Erythroblast (primary cell): ENCODE results near the gene MUC20.

Experiments used
- GATA1 ChIP-seq: IDR thresholded peaks from 2 replicates; pipeline ENCODE4 v1.6.1; 2011; ENCODE audit warnings: low read depth, mild to moderate bottlenecking, control low read depth, low read length, moderate library complexity
- POLR2A ChIP-seq: IDR thresholded peaks from 2 replicates; pipeline ENCODE4 v1.6.1; 2011; ENCODE audit warnings: mild to moderate bottlenecking, low read length

DNA sequence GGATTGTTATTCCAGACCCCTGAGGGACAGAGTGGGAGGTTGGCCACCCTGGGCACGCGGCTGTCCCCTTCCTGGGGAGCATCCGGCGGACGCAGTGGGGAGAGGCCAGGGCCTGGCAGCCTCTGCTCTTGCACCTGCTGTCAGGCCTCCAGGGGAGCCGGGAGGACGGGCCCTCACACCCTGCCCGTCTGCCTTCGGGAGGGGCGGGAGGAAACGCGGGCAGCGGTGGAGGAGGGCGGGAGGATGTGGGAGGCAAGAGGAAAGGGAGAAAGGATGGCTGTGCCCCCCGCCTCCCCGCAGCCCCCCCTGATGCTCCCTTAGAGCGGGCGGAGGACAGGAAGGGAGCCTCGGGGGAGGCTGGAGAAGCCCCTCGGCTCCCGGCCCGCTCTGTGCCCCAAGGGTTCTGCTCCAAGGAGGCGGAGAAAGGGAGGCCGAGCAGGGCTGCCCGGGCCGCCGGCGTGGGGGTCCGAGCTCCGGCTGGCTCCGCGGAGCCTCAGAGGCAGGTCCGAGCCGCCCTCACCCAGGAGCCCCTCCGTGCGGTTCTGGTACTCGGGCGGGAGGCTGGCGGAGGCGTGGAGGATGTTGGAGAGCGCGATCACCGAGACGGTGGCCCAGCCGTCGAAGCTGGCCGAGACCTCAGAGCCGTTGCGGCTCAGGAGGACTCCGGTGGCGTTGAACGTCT is 40.9 kb downstream of the MUC20 start:
- TF ChIP-seq POLR2A (no peak), GATA1 (no peak)
